Right lobe of liver (tissue), 6 donors: ENCODE measurements around the gene LRBA. TPM values are rescaled to one million over a fixed set of nuclear protein-coding genes. Genes with fewer than 3 reads are reported as not detected.
"Not testable (repeated sequence)": the region's sequence is repeated elsewhere in the genome, so short reads cannot be mapped to it uniquely, and the experiment has no call there.

Experiments used
- ATAC-seq, 4 donors: fragments of 200-7000 bp; cut with Tn5 transposase; one replicate each; pipeline ENCODE4 v1.9.1; 2020; ENCODE audit warnings: mild to moderate bottlenecking in 4 of 4, moderate library complexity in 4 of 4
- DNase-seq, 3 donors: peaks; one replicate each; pipeline ENCODE4 v3.0.0-alpha.2; 2020
- H3K27ac ChIP-seq, 3 donors: fragments of 200-600 bp; one replicate each; pipeline ENCODE4 v1.8.0; 2022
- H3K27me3 ChIP-seq, 2 donors: fragments of 200-600 bp; one replicate each; pipeline ENCODE4 v1.8.0; 2022
- H3K36me3 ChIP-seq, 4 donors: fragments of 200-600 bp; sonication (generic) in 1 of 4; one replicate each; pipeline versions ENCODE4 v1.5.1 to v1.8.0; 2017 to 2022; ENCODE audit warnings: control low read depth in 1 of 4
- H3K4me1 ChIP-seq, 4 donors: fragments of 200-600 bp; sonication (generic) in 1 of 4; one replicate each; pipeline versions ENCODE4 v1.5.1 to v1.8.0; 2017 to 2022; ENCODE audit warnings: control low read depth in 1 of 4
- H3K4me3 ChIP-seq, 3 donors: fragments of 200-600 bp; one replicate each; pipeline ENCODE4 v1.8.0; 2022
- H3K9me3 ChIP-seq, 4 donors: fragments of 200-600 bp; sonication (generic) in 1 of 4; one replicate each; pipeline versions ENCODE4 v1.5.1 to v1.8.0; 2017 to 2022; ENCODE audit warnings: control low read depth in 1 of 4
- POLR2A ChIP-seq: fragments of 450-650 bp; IDR thresholded peaks from one replicate; pipeline ENCODE4 v1.6.1; 2017; ENCODE audit warnings: antibody characterized with exemption, mild to moderate bottlenecking
- WGBS: methylation state at CpG from one replicate; pipeline ENCODE4 v1.1.6; 2018; ENCODE audit warnings: low coverage, low lambda C conversion rate; ENCODE audit not compliant: insufficient coverage; ENCODE audit errors: missing lambda C conversion rate; 5-methylcytosine and 5-hydroxymethylcytosine counted together
- intact Hi-C, 2 donors: fragments of 100-400 bp; cut with DNase I; formaldehyde crosslinking; loops; one replicate each; pipeline versions ENCODE4 v1.11.2 to v1.14.1; 2022
- total RNA-seq, 6 experiments: library from RNA; depleted of rRNA in 2 of 6; stranded (reverse); fragments of >200 nt in 2 of 6; fragmentation: NEBNext Ultra II Directional in 3 of 6; extraction: Animal tissue kit (Norgen Biotek cat#: 25700) in 3 of 6; gene quantifications; one replicate each; pipeline versions ENCODE4 v1.1.0 to v1.2.4, GENCODE V29; 2016 to 2023
- TF ChIP-seq, protein P1 (sequence below), 4 donors: fragments of 200-600 bp in 3 of 4; fragments of 450-650 bp in 1 of 4; IDR thresholded peaks; one replicate each; pipeline versions ENCODE4 v1.5.1 to v1.8.0; 2016 to 2022; ENCODE audit warnings: antibody characterized with exemption in 4 of 4, mild to moderate bottlenecking in 2 of 4
- donor health status: DM: no; HTN: yes; CAD: no.
- donor health status: DM: no; HTN: no; CAD: no.
- donor health status: DM: no; HTN: no; CAD: no.
- donor health status: DM: no; HTN: yes; CAD: no.
- donor health status: DM: no; HTN: yes; CAD: no.

Gene LRBA
- total RNA-seq, 6 experiments from 2014 or later = 18.9 to 48.1 (median 24.5) TPM

DNA sequence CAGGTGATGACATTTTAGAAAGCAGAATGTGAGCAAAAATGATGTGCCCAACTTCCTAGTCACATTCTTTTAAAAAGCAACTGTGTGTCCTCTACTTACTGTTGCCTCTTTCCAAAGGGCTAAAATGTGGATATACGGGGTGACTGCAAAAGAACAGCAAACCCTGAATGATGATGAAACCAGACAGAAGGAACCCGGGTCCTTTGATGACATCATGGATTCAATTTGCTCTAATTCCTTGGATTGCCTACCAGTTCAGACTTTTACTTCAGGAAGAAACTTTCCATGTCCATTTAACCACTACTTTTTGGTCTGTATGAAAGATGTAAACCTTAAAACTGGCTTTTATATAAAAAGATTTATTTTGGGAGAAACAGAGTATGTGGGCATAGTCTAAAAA is 624.0 kb downstream of the LRBA start:
- WGBS = 93% methylated on average over 2 of the region's 2 CpGs

DNA sequence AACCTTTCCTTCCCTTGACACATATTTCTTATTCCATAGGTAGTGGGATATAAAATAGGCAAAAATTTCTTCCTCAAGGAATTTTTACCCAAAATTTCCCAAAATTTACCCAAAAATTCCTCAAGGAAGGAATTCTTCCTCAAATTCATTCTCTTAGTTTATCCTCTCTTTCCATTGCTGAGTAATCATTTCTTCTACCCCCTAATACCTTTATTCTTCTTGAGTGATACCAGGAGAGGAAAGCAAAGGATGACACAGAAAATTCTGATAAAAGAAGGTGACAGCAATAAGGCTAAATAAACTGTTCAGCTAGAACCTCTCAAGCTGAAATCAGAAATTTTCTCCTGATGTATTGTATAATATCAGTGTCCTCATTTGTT is 624.6 kb downstream of the LRBA start:
- Histone ChIP-seq H3K9me3 (no peaks in the 10 kb centered on the region), H3K4me3 (no peak overlapping the region), H3K27me3 (no peaks in the 10 kb centered on the region), H3K27ac (no peak overlapping the region), H3K4me1 (no peaks in the 10 kb centered on the region), H3K36me3 (no peaks in the 10 kb centered on the region)
- intact Hi-C loops = no loop called here
- DNase-seq (no peak), ATAC-seq (no peak)
- TF ChIP-seq, protein P1, sequence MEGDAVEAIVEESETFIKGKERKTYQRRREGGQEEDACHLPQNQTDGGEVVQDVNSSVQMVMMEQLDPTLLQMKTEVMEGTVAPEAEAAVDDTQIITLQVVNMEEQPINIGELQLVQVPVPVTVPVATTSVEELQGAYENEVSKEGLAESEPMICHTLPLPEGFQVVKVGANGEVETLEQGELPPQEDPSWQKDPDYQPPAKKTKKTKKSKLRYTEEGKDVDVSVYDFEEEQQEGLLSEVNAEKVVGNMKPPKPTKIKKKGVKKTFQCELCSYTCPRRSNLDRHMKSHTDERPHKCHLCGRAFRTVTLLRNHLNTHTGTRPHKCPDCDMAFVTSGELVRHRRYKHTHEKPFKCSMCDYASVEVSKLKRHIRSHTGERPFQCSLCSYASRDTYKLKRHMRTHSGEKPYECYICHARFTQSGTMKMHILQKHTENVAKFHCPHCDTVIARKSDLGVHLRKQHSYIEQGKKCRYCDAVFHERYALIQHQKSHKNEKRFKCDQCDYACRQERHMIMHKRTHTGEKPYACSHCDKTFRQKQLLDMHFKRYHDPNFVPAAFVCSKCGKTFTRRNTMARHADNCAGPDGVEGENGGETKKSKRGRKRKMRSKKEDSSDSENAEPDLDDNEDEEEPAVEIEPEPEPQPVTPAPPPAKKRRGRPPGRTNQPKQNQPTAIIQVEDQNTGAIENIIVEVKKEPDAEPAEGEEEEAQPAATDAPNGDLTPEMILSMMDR (IDR thresholded peaks at IDR 0.05) = no peak
- TF ChIP-seq POLR2A = no peak

More for the DNA sequence above, 624.0 kb downstream of the LRBA start:
- ATAC-seq (no peak), DNase-seq (no peak)
- Histone ChIP-seq H3K27me3 (no peaks in the 10 kb centered on the region), H3K36me3 (no peaks in the 10 kb centered on the region), H3K4me1 (no peaks in the 10 kb centered on the region), H3K4me3 (no peak overlapping the region), H3K9me3 (no peaks in the 10 kb centered on the region), H3K27ac (no peak overlapping the region)
- TF ChIP-seq, protein P1 (IDR thresholded peaks at IDR 0.05) = no peak
- no peak for TF ChIP-seq POLR2A
- intact Hi-C loops = no loop called here

DNA sequence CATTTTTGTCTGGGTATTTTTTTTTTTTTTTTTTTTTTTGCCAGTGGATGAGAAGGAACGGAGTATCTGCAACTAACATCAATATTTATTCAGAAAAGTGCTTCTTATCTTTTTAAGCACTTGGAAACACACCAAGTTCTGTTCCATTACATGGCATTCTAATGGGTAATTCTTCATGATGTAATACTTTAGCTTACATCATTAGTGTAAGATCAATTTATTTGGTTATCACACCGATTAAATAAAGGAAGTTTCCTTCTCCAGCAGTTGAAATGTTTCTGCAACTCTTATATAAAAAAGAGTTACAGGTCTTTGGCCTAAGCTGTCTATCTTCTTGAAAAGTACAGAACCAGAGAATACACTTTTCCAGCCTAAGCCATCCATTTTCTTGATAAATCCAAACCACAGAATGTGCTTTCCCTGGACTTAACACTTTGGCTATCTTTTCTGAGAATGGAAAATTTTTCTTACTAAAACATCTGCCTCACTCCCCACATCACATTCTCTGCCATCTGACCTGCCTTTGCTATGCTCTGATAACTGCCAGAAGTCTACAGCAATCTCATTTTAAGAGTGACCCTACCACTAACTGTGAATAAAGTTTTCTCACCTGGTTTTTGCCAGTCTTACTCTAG is 625.1 kb downstream of the LRBA start:
- Histone ChIP-seq H3K36me3 (no peaks in the 10 kb centered on the region), H3K27ac (no peak overlapping the region), H3K4me1 (no peaks in the 10 kb centered on the region), H3K9me3 (no peaks in the 10 kb centered on the region), H3K4me3 (no peak overlapping the region), H3K27me3 (no peaks in the 10 kb centered on the region)
- WGBS = 21% methylated on average over 2 of the region's 2 CpGs
- intact Hi-C loops = no loop called here
- DNase-seq (no peak), ATAC-seq (peak in 2 of 4 donors; percentile 32 to 35)
- TF ChIP-seq POLR2A = no peak
- TF ChIP-seq, protein P1 (IDR thresholded peaks at IDR 0.05) = no peak

DNA sequence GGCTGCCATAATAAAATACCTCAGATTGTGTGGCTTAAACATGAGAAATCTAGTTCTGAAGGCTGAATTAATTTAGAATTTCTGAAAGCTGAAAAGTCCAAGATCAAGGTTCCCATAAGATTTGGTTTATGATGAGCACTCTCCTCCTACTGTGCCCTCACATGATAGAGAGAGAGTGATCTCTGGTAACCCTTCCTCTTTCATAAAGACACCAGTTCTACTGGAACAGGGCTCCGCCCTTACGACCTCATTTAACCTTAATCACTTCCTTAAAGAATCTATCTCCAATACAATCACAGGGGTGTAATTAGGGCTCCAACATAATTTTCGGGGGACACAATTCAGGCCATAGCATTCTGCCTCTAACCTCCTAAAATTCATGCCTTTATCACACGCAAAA is 627.1 kb downstream of the LRBA start:
- Histone ChIP-seq H3K4me1 (no peaks in the 10 kb centered on the region), H3K36me3 (no peaks in the 10 kb centered on the region), H3K9me3 (no peaks in the 10 kb centered on the region), H3K4me3 (no peak overlapping the region), H3K27me3 (no peaks in the 10 kb centered on the region), H3K27ac (no peak overlapping the region)
- ATAC-seq (peak in 3 of 4 donors; percentile 60 to 79 (median 63)), DNase-seq (no peak)
- intact Hi-C loops = no loop called here
- 95% methylated on average over 4 of the region's 4 CpGs for WGBS
- TF ChIP-seq POLR2A = no peak
- TF ChIP-seq, protein P1 (IDR thresholded peaks at IDR 0.05) = no peak

DNA sequence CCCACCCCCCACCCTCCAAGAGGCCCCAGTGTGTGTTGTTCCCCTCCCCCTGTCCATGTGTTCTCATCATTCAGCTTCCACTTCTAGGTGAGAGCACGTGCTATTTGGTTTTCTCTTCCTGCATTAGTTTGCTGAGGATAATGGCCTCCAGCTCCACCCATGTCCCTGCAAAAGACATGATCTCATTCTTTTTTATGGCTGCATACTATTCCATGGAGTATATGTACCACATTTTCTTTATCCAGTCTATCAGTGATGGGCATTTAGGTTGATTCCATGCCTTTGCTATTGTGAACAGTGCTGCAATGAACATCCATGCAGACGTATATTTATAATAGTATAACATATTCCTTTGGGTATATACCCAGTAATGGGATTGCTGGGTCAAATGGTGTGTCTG is 628.7 kb downstream of the LRBA start:
- DNase-seq, ATAC-seq, H3K4me1 ChIP-seq, H3K9me3 ChIP-seq, H3K27ac ChIP-seq, intact Hi-C loops, H3K27me3 ChIP-seq, H3K36me3 ChIP-seq, H3K4me3 ChIP-seq: not testable (repeated sequence)
- 79% methylated on average over 2 of the region's 2 CpGs for WGBS
